ENCODE results near the gene PIGX.

The PIGX gene

GRCh38 chr3:196777836-196778235 is 65.7 kb downstream of the PIGX start:
- DNase-seq (ENCODE audit: low spot score), result no peak
- TF ChIP-seq, protein P1, sequence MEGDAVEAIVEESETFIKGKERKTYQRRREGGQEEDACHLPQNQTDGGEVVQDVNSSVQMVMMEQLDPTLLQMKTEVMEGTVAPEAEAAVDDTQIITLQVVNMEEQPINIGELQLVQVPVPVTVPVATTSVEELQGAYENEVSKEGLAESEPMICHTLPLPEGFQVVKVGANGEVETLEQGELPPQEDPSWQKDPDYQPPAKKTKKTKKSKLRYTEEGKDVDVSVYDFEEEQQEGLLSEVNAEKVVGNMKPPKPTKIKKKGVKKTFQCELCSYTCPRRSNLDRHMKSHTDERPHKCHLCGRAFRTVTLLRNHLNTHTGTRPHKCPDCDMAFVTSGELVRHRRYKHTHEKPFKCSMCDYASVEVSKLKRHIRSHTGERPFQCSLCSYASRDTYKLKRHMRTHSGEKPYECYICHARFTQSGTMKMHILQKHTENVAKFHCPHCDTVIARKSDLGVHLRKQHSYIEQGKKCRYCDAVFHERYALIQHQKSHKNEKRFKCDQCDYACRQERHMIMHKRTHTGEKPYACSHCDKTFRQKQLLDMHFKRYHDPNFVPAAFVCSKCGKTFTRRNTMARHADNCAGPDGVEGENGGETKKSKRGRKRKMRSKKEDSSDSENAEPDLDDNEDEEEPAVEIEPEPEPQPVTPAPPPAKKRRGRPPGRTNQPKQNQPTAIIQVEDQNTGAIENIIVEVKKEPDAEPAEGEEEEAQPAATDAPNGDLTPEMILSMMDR (IDR thresholded peaks at IDR 0.05; ENCODE audit: extremely low read depth, insufficient read depth, missing control alignments), result no peak
- in situ Hi-C loops (cut with MboI; ENCODE audit: low pct_unique_long_range_greater_than_20kb, low sequenced_read_pairs, unreplicated experiment), result no loop called here

DNA sequence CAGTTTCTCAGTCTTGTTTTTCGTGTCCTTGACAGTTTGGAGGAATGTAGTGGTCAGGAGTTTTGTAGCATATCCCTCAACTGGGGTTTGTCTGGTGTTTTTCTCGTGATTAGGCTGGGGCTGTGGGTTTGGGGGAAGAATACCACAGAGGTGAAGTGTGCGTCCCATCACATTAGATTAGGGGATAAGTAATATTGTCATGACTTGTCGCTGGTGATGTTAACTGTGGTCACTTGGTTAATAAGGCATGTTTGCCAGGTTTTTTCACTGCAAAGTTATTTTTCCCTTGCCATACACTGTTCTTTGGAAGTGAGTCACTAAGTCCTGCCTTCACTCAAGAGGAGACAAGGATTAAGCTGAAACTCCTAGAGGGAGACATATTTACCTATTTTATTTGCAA is 66.6 kb downstream of the PIGX start:
- in situ Hi-C loops (cut with MboI; ENCODE audit: low pct_unique_long_range_greater_than_20kb, low sequenced_read_pairs, unreplicated experiment), result no loop called here
- TF ChIP-seq, protein P1 (IDR thresholded peaks at IDR 0.05; ENCODE audit: extremely low read depth, insufficient read depth, missing control alignments), result no peak
- no peak for DNase-seq (ENCODE audit: low spot score)

GRCh38 chr3:196782511-196782910 is 70.3 kb downstream of the PIGX start:
- DNase-seq (ENCODE audit: low spot score), result no peak
- in situ Hi-C loops (cut with MboI; ENCODE audit: low pct_unique_long_range_greater_than_20kb, low sequenced_read_pairs, unreplicated experiment), result no loop called here
- TF ChIP-seq, protein P1 (IDR thresholded peaks at IDR 0.05; ENCODE audit: extremely low read depth, insufficient read depth, missing control alignments), result no peak

Measured in GM13977 (cell line).